Tibial nerve (tissue), 4 donors: Measurements from ENCODE around the gene ERI3. TPM values are rescaled to one million over a fixed set of nuclear protein-coding genes. Genes with fewer than 3 reads are reported as not detected.

Experiments
- DNase-seq, 2 donors: peaks; one replicate each; pipeline ENCODE4 v3.0.0-alpha.2; 2019; ENCODE audit warnings: low spot score in 2 of 2
- H3K27ac ChIP-seq, 4 donors: fragments of 200-600 bp; sonication (generic) in 3 of 4; one replicate each; pipeline ENCODE4 v1.5.1; 2017 to 2019; ENCODE audit warnings: mild to moderate bottlenecking in 1 of 4
- H3K27me3 ChIP-seq, 2 donors: fragments of 200-600 bp; sonication (generic) in 1 of 2; one replicate each; pipeline versions ENCODE4 v1.5.1 to v1.6.0; 2017 to 2019
- H3K36me3 ChIP-seq, 3 donors: fragments of 200-600 bp; sonication (generic); one replicate each; pipeline ENCODE4 v1.5.1; 2018 to 2019
- H3K4me1 ChIP-seq, 4 donors: fragments of 200-600 bp; sonication (generic) in 3 of 4; one replicate each; pipeline ENCODE4 v1.5.1; 2017 to 2019
- H3K4me3 ChIP-seq, 4 donors: fragments of 200-600 bp; sonication (generic) in 3 of 4; one replicate each; pipeline ENCODE4 v1.5.1; 2017 to 2019; ENCODE audit warnings: mild to moderate bottlenecking in 1 of 4, moderate library complexity in 1 of 4
- H3K9me3 ChIP-seq, 4 donors: fragments of 200-600 bp; sonication (generic) in 3 of 4; one replicate each; pipeline ENCODE4 v1.5.1; 2017 to 2019
- EP300 ChIP-seq, 2 donors: sonication (generic); formaldehyde crosslinking; IDR thresholded peaks; one replicate each; pipeline ENCODE4 v1.6.1; 2017; ENCODE audit warnings: antibody characterized with exemption in 2 of 2, mild to moderate bottlenecking in 1 of 2
- POLR2A ChIP-seq, 2 donors: fragments of 450-650 bp; IDR thresholded peaks; one replicate each; pipeline ENCODE4 v1.6.1; 2017; ENCODE audit warnings: antibody characterized with exemption in 2 of 2, mild to moderate bottlenecking in 2 of 2, moderate library complexity in 2 of 2
- WGBS, 2 donors: methylation state at CpG; one replicate each; pipeline ENCODE4 v1.1.5; 2018; 5-methylcytosine and 5-hydroxymethylcytosine counted together
- total RNA-seq, 4 donors: library from RNA; depleted of rRNA; stranded (reverse); fragments of >200 nt; gene quantifications; one replicate each; pipeline ENCODE4 v1.1.0, GENCODE V29; 2016
- TF ChIP-seq, protein P1 (sequence below), 5 experiments: fragments of 200-600 bp in 3 of 5; fragments of 450-650 bp in 2 of 5; sonication (generic) in 3 of 5; IDR thresholded peaks; one replicate each; pipeline ENCODE4 v1.5.1; 2016 to 2019; ENCODE audit warnings: antibody characterized with exemption in 5 of 5, mild to moderate bottlenecking in 3 of 5, moderate library complexity in 2 of 5

The ERI3 gene
- total RNA-seq, 4 donors from 2014 or later: 60.1 to 82.2 (median 66.5) TPM

DNA sequence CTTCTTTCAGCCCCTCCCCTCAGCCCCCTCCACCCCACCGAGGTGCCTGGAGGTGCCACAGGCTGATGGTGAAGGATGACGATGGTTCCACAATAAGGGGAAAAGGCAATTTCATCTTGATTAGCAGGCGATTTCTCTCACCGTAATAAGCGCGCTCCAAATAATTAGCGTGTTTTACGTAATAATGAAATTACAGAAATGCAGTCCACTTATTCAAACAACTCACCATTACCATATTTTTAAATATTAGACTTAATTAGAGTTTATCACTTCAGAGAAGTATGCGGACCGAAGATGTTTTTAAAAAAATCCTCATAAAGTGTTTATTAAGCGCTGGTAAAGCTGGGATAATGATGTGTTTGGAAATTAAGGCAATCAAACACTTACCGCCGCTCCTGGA lies 126.8 kb downstream of the ERI3 start:
- TF ChIP-seq, protein P1, sequence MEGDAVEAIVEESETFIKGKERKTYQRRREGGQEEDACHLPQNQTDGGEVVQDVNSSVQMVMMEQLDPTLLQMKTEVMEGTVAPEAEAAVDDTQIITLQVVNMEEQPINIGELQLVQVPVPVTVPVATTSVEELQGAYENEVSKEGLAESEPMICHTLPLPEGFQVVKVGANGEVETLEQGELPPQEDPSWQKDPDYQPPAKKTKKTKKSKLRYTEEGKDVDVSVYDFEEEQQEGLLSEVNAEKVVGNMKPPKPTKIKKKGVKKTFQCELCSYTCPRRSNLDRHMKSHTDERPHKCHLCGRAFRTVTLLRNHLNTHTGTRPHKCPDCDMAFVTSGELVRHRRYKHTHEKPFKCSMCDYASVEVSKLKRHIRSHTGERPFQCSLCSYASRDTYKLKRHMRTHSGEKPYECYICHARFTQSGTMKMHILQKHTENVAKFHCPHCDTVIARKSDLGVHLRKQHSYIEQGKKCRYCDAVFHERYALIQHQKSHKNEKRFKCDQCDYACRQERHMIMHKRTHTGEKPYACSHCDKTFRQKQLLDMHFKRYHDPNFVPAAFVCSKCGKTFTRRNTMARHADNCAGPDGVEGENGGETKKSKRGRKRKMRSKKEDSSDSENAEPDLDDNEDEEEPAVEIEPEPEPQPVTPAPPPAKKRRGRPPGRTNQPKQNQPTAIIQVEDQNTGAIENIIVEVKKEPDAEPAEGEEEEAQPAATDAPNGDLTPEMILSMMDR (IDR thresholded peaks at IDR 0.05): no peak
- no peak for TF ChIP-seq POLR2A (IDR thresholded peaks at IDR 0.05)
- TF ChIP-seq EP300 (IDR thresholded peaks at IDR 0.05): no peak
- Histone ChIP-seq H3K27ac (no peak overlapping the region), H3K4me3 (no peak overlapping the region), H3K4me1 (no peaks in the 10 kb centered on the region), H3K27me3 (no peaks in the 10 kb centered on the region), H3K9me3 (no peaks in the 10 kb centered on the region), H3K36me3 (peaks cover 0 to 42% (median 0%) of the 10 kb centered on the region in 3 donors)
- 93 to 94% methylated on average over 13 of the region's 13 CpGs for WGBS, 2 donors
- DNase-seq: no peak

DNA sequence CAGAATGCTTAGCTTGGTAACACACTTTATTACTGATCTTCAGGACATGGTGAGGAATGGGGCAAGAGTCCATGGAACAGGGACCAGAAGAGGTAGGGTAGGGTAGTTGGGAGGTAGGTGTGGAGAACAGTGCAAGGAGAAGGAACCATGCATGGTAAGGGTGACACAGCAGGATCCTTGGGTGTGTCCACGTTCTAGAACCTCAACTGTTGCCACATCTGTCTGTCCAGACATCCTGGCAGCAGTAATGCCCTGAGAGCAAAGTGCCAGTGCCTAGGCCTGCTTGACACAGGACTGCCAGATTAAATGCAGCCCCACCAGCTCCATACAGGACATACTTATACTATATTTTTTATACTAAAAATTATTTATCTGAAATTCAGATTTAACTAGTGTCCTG lies 127.8 kb downstream of the ERI3 start:
- Histone ChIP-seq H3K4me3 (no peak overlapping the region), H3K4me1 (no peaks in the 10 kb centered on the region), H3K27me3 (no peaks in the 10 kb centered on the region), H3K36me3 (peaks cover 0 to 42% (median 0%) of the 10 kb centered on the region in 3 donors), H3K27ac (no peak overlapping the region), H3K9me3 (no peaks in the 10 kb centered on the region)
- TF ChIP-seq EP300 (IDR thresholded peaks at IDR 0.05): no peak
- no peak for TF ChIP-seq POLR2A (IDR thresholded peaks at IDR 0.05)
- TF ChIP-seq, protein P1 (IDR thresholded peaks at IDR 0.05): no peak
- no peak for DNase-seq
- 88 to 95% methylated on average over 1 of the region's 1 CpG for WGBS, 2 donors

DNA sequence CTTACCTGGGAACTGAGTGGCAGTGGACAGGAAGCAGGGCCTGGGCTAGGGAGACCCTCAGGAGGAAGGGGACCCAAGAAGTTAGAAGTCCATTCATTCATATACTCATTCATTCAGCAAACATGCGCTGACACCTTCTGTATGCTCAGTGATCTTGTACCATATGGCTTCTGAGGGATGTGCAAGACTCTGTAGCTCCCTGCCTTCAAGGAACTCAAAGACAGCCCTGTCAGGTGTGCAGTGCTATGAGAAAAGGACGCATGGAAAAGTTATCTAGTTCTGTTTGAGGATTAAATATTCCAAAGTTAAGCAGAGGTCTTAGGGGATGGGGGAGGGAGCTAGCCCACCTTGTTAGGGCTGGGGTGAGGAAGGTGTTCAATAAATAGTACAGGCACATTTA lies 129.3 kb downstream of the ERI3 start:
- DNase-seq: no peak
- WGBS, 2 donors: 96 to 97% methylated on average over 2 of the region's 2 CpGs
- H3K27me3 ChIP-seq: no peaks in the 10 kb centered on the region
- H3K9me3 ChIP-seq: no peaks in the 10 kb centered on the region
- no peak overlapping the region for H3K27ac ChIP-seq
- no peaks in the 10 kb centered on the region for H3K4me1 ChIP-seq
- no peak overlapping the region for H3K4me3 ChIP-seq
- TF ChIP-seq EP300 (IDR thresholded peaks at IDR 0.05): no peak
- no peak for TF ChIP-seq POLR2A (IDR thresholded peaks at IDR 0.05)
- TF ChIP-seq, protein P1 (IDR thresholded peaks at IDR 0.05): no peak
- peaks cover 0 to 45% (median 0%) of the 10 kb centered on the region in 3 donors for H3K36me3 ChIP-seq

DNA sequence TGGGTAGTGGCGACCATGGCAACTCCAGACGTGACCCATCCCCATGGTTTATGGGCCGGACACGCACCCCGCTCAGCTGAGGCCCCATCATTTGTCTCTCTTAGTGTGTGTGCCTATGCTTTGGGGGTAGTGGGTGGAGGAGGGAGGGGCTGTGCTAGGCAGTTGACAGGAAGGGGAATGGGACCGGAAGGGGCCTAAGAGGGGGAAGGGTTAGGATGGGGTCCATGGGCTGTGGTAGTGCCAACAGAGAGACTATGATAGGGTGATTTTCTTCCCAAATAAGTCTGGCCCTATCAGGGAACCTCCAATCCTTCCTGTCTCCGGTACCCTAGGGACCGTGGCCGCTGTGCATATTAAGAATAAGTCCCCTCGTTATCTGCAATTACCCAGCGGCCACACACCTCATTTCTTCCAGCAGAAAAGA lies 131.9 kb downstream of the ERI3 start:
- WGBS, 2 donors: 74 to 78% methylated on average over 11 of the region's 11 CpGs
- Histone ChIP-seq H3K27me3 (no peaks in the 10 kb centered on the region), H3K4me3 (no peak overlapping the region), H3K9me3 (no peaks in the 10 kb centered on the region), H3K36me3 (peaks cover 0 to 59% (median 5%) of the 10 kb centered on the region in 3 donors), H3K4me1 (no peaks in the 10 kb centered on the region), H3K27ac (no peak overlapping the region)
- TF ChIP-seq EP300 (IDR thresholded peaks at IDR 0.05) (no peak), POLR2A (IDR thresholded peaks at IDR 0.05) (no peak)
- TF ChIP-seq, protein P1 (IDR thresholded peaks at IDR 0.05): no peak
- no peak for DNase-seq

DNA sequence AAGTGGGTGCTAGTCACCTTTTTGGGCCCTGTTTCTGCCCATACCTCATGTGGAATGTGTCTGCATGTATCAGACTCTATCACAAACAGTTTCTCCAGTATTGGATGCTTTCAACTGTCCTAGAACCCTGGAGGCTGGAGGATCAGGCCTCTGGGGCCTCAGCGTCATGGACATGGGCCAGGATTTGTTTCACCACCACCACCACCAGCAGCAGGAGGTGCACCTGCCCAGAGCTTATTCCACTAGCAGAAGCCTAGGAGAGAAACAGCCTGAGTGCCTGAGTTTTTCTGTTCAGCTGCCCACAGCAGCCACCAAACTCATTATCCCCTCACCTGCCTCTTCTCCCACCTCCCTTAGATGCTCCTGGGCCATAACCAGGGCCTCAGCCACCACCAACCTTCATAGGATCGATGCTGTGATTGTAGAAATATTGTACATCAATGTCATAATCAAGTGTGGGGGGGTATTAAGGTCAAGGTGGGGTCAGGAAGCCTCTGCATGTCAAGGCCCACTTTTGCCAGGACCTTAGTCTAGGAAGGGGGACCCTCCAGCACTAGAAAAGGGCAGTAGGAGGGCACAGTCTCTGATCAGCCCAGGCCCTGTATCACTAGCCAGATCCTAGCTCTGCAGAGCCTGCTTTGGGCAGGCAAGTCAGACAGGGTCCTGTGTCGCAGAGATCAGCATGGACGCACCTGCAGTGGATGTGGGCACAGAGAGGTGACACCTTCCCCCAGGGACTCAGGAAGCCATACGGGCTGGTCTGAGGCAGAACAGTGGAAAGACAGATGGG lies 132.5 kb downstream of the ERI3 start:
- WGBS, 2 donors: 77 to 79% methylated on average over 5 of the region's 5 CpGs
- Histone ChIP-seq H3K27ac (no peak overlapping the region), H3K4me1 (peaks cover 0 to 1% (median 0%) of the 10 kb centered on the region in 4 donors), H3K9me3 (no peaks in the 10 kb centered on the region), H3K4me3 (no peak overlapping the region), H3K27me3 (no peaks in the 10 kb centered on the region), H3K36me3 (peaks cover 0 to 65% (median 5%) of the 10 kb centered on the region in 3 donors)
- no peak for DNase-seq
- TF ChIP-seq EP300 (IDR thresholded peaks at IDR 0.05) (no peak), POLR2A (IDR thresholded peaks at IDR 0.05) (no peak)
- TF ChIP-seq, protein P1 (IDR thresholded peaks at IDR 0.05): no peak
